ENCODE results near the gene CDC42SE1.

CDC42SE1 gene

DNA sequence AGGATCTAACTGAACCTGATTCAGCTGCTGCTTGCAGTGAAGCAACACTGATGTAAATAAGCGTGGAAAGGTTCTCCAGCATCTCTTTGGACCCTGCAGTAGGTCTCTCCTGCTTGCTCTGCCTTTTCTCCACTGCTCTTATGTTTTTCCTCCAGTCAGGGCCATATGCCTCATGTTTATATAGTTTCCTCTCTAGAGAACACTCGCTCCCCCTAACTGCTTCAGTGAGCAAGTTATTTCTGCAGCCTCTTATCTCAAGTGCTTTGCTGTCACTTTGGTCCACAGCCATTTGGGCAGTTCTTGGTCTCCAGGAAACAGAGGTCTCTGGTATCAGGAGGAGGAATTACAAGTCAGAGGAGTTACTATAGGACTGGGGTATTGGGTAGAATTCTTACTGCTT, 45.9 kb downstream of the CDC42SE1 start:
- no peaks in the 10 kb centered on the region for H4K20me1 ChIP-seq (ENCODE audit: insufficient read depth, low read length)
- no peaks in the 10 kb centered on the region for H3K27me3 ChIP-seq (ENCODE audit: insufficient read depth, low read length)
- H3F3A ChIP-seq (ENCODE audit: insufficient read depth, low read length) = no peaks in the 10 kb centered on the region
- H2AFZ ChIP-seq (ENCODE audit: low read length) = no peak overlapping the region
- H3K36me3 ChIP-seq (ENCODE audit: insufficient read depth, low read length) = peaks cover 2% of the 10 kb centered on the region; the same call in 1 of the 2 replicates
- H3K79me2 ChIP-seq (ENCODE audit: insufficient read depth, low read length) = no peaks in the 10 kb centered on the region
- H3K9ac ChIP-seq (ENCODE audit: low read length) = no peak overlapping the region
- no peak overlapping the region for H3K4me2 ChIP-seq (ENCODE audit: low read length)
- TF ChIP-seq, protein P1, sequence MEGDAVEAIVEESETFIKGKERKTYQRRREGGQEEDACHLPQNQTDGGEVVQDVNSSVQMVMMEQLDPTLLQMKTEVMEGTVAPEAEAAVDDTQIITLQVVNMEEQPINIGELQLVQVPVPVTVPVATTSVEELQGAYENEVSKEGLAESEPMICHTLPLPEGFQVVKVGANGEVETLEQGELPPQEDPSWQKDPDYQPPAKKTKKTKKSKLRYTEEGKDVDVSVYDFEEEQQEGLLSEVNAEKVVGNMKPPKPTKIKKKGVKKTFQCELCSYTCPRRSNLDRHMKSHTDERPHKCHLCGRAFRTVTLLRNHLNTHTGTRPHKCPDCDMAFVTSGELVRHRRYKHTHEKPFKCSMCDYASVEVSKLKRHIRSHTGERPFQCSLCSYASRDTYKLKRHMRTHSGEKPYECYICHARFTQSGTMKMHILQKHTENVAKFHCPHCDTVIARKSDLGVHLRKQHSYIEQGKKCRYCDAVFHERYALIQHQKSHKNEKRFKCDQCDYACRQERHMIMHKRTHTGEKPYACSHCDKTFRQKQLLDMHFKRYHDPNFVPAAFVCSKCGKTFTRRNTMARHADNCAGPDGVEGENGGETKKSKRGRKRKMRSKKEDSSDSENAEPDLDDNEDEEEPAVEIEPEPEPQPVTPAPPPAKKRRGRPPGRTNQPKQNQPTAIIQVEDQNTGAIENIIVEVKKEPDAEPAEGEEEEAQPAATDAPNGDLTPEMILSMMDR (IDR thresholded peaks at IDR 0.05; ENCODE audit: low read length) = no peak
- no peak for TF ChIP-seq EZH2 (IDR thresholded peaks at IDR 0.05; ENCODE audit: borderline replicate concordance, low read length)
- H3K4me1 ChIP-seq (ENCODE audit: insufficient read depth, low read length, severe bottlenecking) = peaks cover 21% of the 10 kb centered on the region
- no peaks in the 10 kb centered on the region for H3K9me2 ChIP-seq (ENCODE audit: low read depth, low read length)
- no peak overlapping the region for H3K27ac ChIP-seq (ENCODE audit: low read depth, low read length, poor library complexity, severe bottlenecking)
- H3K4me3 ChIP-seq (ENCODE audit: low read depth, low read length, poor library complexity, severe bottlenecking) = no peak overlapping the region
- H3K9me3 ChIP-seq (ENCODE audit: low read length) = no peaks in the 10 kb centered on the region

DNA sequence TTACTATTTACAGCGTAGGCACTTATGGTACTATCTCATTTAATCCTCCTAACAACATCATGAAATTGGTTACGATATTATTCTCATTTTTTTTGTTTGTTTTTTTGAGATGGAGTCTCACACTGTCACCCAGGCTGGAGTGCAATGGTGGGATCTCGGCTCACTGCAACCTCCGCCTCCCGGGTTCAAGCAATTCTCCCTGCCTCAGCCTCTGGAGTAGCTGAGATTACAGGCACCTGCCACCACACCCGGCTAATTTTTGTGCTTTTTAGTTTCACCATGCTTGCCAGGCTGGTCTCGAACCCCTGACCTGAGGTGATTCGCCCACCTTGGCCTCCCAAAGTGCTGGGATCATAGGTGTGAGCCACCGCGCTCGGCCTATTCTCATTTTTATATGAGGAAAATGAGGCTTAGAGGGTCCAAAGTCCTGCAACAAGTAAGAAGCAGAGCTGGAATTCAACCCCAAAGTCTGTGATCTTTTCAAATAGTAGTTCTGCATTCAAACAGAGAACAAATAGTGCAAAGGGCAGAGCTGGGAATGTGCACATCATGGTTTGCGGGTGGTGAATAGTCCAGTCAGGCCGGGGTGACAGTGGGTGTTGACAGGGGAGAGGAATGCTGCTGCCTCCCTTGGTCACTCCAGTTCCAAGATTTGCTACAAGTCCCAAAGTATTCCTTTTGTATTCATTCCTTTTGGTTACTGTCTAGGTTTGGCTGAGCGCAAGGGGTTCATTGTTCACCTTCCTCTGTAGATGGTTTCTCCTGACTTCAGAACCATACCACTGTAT, 46.5 kb downstream of the CDC42SE1 start:
- H4K20me1 ChIP-seq (ENCODE audit: insufficient read depth, low read length) = no peaks in the 10 kb centered on the region
- peaks cover 24% of the 10 kb centered on the region for H3K4me1 ChIP-seq (ENCODE audit: insufficient read depth, low read length, severe bottlenecking)
- no peak overlapping the region for H3K9ac ChIP-seq (ENCODE audit: low read length)
- H3K4me2 ChIP-seq (ENCODE audit: low read length) = no peak overlapping the region
- no peak for TF ChIP-seq EZH2 (IDR thresholded peaks at IDR 0.05; ENCODE audit: borderline replicate concordance, low read length)
- TF ChIP-seq, protein P1 (IDR thresholded peaks at IDR 0.05; ENCODE audit: low read length) = no peak
- no peaks in the 10 kb centered on the region for H3K27me3 ChIP-seq (ENCODE audit: insufficient read depth, low read length)
- H2AFZ ChIP-seq (ENCODE audit: low read length) = no peak overlapping the region
- no peak overlapping the region for H3K27ac ChIP-seq (ENCODE audit: low read depth, low read length, poor library complexity, severe bottlenecking)
- H3K79me2 ChIP-seq (ENCODE audit: insufficient read depth, low read length) = no peaks in the 10 kb centered on the region
- no peaks in the 10 kb centered on the region for H3K36me3 ChIP-seq (ENCODE audit: insufficient read depth, low read length)
- H3K9me2 ChIP-seq (ENCODE audit: low read depth, low read length) = no peaks in the 10 kb centered on the region
- H3K9me3 ChIP-seq (ENCODE audit: low read length) = no peaks in the 10 kb centered on the region
- no peaks in the 10 kb centered on the region for H3F3A ChIP-seq (ENCODE audit: insufficient read depth, low read length)
- no peak overlapping the region for H3K4me3 ChIP-seq (ENCODE audit: low read depth, low read length, poor library complexity, severe bottlenecking)

DNA sequence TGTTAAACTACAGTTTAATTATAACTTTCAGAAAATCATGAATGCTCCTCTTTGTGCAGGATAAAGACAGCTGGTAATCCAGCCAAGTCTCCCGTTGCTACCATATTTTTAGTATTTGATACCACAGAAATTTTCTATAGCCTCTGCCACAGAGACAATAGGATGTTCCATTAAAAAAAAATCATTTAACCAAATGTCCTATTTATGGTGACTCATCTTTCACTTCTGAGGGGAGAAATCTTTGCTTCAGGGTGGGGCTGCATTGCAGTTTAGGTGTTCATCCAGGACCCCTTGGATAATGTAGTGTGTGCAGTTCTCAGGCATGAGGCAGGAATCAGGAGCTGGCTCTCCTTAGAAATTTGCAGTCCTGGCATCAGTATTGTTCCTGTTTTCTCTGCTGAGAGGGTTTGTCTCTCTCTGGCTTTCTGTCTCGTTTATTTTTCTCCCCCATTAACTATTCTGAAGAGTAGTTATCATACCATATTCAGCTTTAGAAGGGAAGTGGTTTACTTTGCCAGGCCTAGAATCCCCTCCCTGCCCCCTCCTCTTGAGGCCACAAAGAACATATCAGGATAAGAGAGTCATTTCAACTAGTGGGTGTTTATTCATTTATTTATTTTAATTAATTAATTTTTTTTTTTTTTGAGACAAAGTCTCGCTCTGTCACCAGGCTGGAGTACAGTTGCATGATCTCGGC, 48.1 kb downstream of the CDC42SE1 start:
- H3F3A ChIP-seq (ENCODE audit: insufficient read depth, low read length) = no peaks in the 10 kb centered on the region
- H3K27me3 ChIP-seq (ENCODE audit: insufficient read depth, low read length) = no peaks in the 10 kb centered on the region
- H2AFZ ChIP-seq (ENCODE audit: low read length) = no peak overlapping the region
- H3K4me3 ChIP-seq (ENCODE audit: low read depth, low read length, poor library complexity, severe bottlenecking) = no peak overlapping the region
- H3K79me2 ChIP-seq (ENCODE audit: insufficient read depth, low read length) = no peaks in the 10 kb centered on the region
- H3K27ac ChIP-seq (ENCODE audit: low read depth, low read length, poor library complexity, severe bottlenecking) = no peak overlapping the region
- no peaks in the 10 kb centered on the region for H3K9me3 ChIP-seq (ENCODE audit: low read length)
- H4K20me1 ChIP-seq (ENCODE audit: insufficient read depth, low read length) = no peaks in the 10 kb centered on the region
- TF ChIP-seq, protein P1 (IDR thresholded peaks at IDR 0.05; ENCODE audit: low read length) = no peak
- TF ChIP-seq EZH2 (IDR thresholded peaks at IDR 0.05; ENCODE audit: borderline replicate concordance, low read length) = no peak
- no peak overlapping the region; the same call in 1 of the 2 replicates for H3K9ac ChIP-seq (ENCODE audit: low read length)
- peaks cover 38% of the 10 kb centered on the region for H3K4me1 ChIP-seq (ENCODE audit: insufficient read depth, low read length, severe bottlenecking)
- no peak overlapping the region for H3K4me2 ChIP-seq (ENCODE audit: low read length)
- H3K9me2 ChIP-seq (ENCODE audit: low read depth, low read length) = no peaks in the 10 kb centered on the region
- no peaks in the 10 kb centered on the region for H3K36me3 ChIP-seq (ENCODE audit: insufficient read depth, low read length)
